Fibroblast of mammary gland (primary cell): ENCODE measurements around the gene EPHA3.
A peak's percentile ranks its signal among the peaks of the same experiment; 100 is the strongest.

Experiments
- DNase-seq: peaks from one replicate; pipeline ENCODE4 v3.0.0-alpha.2; 2010; ENCODE audit warnings: low read depth
- H3K4me3 ChIP-seq: 2 replicates; pipeline ENCODE4 v1.5.1; 2011; ENCODE audit warnings: low read depth, mild to moderate bottlenecking, low read length, moderate library complexity; ENCODE audit not compliant: control insufficient read depth
- CTCF ChIP-seq: conservative IDR thresholded peaks from 2 replicates; pipeline ENCODE4 v1.5.1; 2011; ENCODE audit warnings: low read depth, low read length, inconsistent platforms; ENCODE audit not compliant: control insufficient read depth, insufficient read depth

The EPHA3 gene

GRCh38 chr3:89217148-89217685 is 109.8 kb downstream of the EPHA3 start:
- no peak for DNase-seq
- no peak for TF ChIP-seq CTCF
- no peak overlapping the region for H3K4me3 ChIP-seq

GRCh38 chr3:89221924-89222323 is 114.5 kb downstream of the EPHA3 start:
- no peak for DNase-seq
- no peak overlapping the region for H3K4me3 ChIP-seq
- no peak for TF ChIP-seq CTCF

DNA sequence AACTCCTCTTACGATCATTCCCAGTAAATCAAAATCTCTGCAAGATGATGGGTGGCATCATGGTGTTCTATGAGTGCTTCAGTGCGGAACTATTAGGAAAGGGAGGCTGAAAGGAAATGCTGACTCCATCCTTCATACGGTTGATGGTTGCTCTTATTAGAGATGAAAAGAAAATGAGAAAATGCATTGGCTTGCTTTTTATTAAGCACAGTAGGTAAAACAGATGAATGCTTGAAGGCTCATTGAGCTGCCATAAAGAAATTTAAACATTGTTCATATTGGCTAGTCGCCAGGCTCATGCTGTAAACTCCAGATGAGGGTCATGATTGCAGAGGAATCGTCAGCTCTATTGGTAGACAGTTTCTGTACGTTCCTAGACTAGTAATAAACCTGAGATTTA is 115.8 kb downstream of the EPHA3 start:
- TF ChIP-seq CTCF, result no peak
- no peak for DNase-seq
- H3K4me3 ChIP-seq, result no peak overlapping the region

DNA sequence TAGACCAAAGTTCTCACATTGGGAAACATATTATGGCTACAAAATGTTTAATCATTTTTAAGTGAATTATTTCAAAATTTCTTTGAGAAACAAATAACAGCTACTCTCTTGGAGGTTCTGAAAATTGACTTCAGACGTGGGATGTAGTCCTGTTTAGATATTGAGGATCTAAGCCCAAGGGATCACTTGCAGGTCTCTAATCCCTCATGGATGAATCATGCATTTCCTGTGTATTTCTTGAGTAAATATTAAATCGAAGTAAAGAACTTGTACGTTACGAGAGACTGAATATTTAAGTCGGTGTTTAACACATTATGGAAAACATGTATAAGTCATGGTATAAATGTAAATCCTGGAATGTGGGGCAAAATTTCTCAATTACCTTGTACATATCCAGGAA is 119.8 kb downstream of the EPHA3 start:
- DNase-seq, result peak; percentile 32
- H3K4me3 ChIP-seq, result no peak overlapping the region
- TF ChIP-seq CTCF, result no peak

DNA sequence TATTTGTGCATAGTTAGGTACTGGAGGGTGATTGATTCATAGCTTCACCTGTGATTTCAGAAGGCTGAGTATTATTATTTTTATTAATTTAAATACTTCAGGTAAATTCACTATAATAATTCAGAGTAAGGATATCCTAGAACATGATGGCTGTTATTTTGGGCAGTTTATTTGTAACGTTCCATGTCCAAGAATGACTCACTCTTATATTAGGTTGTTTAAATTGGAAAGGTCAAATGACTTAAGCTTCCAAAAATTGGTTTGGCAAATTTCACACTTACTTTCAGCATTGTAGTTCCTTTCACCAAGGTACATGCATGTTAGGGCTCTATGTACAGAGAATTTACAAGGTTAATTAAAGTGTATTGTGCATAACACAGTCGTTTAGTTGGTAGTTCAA is 120.2 kb downstream of the EPHA3 start:
- peak; percentile 13 for DNase-seq
- TF ChIP-seq CTCF, result no peak
- no peak overlapping the region for H3K4me3 ChIP-seq

DNA sequence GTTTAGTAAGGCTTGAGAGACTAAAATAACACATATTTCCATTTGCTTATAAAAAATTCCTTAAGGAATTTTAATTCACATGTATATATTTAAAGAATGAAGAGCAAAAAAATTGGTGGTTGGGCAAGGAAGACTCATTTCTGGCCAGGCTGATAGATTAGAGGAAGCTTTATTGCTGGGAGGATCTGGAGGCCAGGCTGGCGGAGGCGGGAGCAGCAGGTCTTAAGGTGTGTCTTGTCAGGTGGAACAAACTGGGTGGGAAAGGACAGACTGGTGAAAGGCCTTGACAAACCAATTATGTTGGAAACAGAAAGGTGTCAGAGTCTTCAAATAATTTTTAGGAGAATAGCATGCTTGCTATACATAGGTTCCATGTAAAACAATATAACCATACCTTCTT is 124.7 kb downstream of the EPHA3 start:
- H3K4me3 ChIP-seq, result no peak overlapping the region
- no peak for DNase-seq
- no peak for TF ChIP-seq CTCF

DNA sequence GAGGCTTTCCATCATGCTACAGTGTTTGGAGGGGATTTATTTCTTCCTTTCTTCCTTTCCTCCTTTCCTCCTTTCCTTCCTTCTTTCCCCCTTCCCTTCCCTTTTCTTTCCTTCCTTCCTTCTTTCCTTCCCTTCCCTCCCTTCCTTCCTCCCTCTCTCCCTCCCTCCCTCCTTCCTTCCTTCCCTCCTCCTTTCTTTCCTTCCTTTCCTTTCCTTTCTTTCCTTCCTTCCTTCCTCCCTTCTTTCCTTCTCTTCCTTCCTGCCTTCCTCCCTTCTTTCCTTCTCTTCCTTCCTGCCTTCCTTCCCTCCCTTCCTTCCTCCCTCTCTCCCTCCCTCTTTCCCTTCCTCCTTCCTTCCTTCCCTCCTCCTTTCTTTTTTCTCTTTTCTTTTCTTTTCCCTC is 127.2 kb downstream of the EPHA3 start:
- DNase-seq, result no peak
- TF ChIP-seq CTCF, result no peak
- H3K4me3 ChIP-seq, result no peak overlapping the region
